Measurements from ENCODE around the gene ARPC5. TPM values are rescaled to one million over a fixed set of nuclear protein-coding genes. Genes with fewer than 3 reads are reported as not detected.

ARPC5 gene
- total and polyA plus RNA-seq, 2 of the 8 experiments (the other 6 are each of a cell fraction or from before 2014, with no cell fraction given), result 24.0 to 60.8 TPM

DNA sequence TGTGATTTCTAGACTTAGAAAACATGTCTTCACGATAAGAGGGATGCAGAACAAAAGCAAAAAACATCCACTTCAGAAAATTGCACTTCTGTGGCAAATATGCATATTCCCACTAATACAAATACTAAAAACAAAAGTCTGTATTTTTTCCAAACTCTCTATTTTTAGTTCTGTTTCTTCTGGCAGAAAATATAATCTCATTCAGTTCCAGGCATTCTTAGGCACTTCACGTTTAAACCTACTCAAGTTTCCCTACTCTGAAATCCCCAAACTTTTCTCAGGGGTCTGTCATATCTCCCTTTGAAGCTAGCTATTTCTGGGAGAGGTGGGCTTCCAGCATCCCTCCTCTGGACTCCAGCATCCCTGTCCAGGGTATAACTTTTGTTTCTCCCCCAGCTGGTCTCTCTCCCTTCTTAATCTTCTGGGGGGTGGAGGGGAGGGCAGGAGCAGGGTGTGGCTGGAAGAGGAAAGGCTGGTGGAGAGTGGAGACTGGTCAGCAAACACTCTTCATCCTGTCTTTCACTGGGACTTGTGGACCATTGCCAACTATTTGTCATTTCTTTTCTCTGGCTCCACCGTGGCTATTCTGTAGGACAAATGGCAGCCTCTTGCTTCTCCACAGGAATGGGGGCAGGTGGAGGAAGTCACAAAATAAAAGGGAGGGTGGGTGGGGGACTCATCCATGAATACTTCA, 25.7 kb downstream of the ARPC5 start:
- H2BK12ac ChIP-seq (ENCODE audit: low read depth, low read length), result no peak overlapping the region
- no peak overlapping the region for H4K8ac ChIP-seq (ENCODE audit: extremely low read depth, insufficient read depth, low read length)
- H3K27ac ChIP-seq (ENCODE audit: low read depth, low read length), result no peak overlapping the region
- H3K23ac ChIP-seq (ENCODE audit: insufficient read length), result no peak overlapping the region
- H3K36me3 ChIP-seq (ENCODE audit: control insufficient read depth in 2 of 4, insufficient read depth in 4 of 4, low read length in 3 of 4), result no peaks in the 10 kb centered on the region
- no peaks in the 10 kb centered on the region for H3K23me2 ChIP-seq (ENCODE audit: low read depth, low read length)
- H4K91ac ChIP-seq (replicated peaks; ENCODE audit: insufficient read length, low read length), result no peak overlapping the region
- H3K9ac ChIP-seq (replicated peaks in 1 of 4; ENCODE audit: extremely low read depth in 1 of 4, low read depth in 3 of 4, low read length in 3 of 4), result no peak overlapping the region
- no peak overlapping the region for H3K4ac ChIP-seq (replicated peaks; ENCODE audit: insufficient read length, low read depth, low read length)
- H3K56ac ChIP-seq (replicated peaks; ENCODE audit: insufficient read length, low read depth, low read length), result no peak overlapping the region
- H3K27me3 ChIP-seq (replicated peaks in 1 of 4; ENCODE audit: control insufficient read depth in 3 of 4, extremely low read depth in 1 of 4, insufficient read depth in 3 of 4, low read length in 3 of 4), result no peaks in the 10 kb centered on the region
- ChIA-PET CTCF (ENCODE audit: partially characterized antibody) (interaction anchor here (0.5 to 1.3 kb wide), 9 partner anchors 10 to 332 kb away, joined by 3 to 7 read pairs (median 3); no protein-coding TSS in a partner anchor), POLR2A (ENCODE audit: partially characterized antibody) (interaction anchor here (1.0 kb wide), 1 partner anchor 10 kb away, joined by 3 read pairs; no protein-coding TSS in a partner anchor)
- no peak overlapping the region for H4K5ac ChIP-seq (ENCODE audit: insufficient read length, low read depth, low read length)
- WGBS, 2 experiments (ENCODE audit: extremely low coverage in 1 of 2, insufficient coverage in 1 of 2, insufficient read length in 1 of 2, insufficient replicate concordance in 2 of 2, low coverage in 1 of 2, low lambda C conversion rate in 2 of 2, missing lambda C conversion rate in 1 of 2), result 88% methylated on average over 3 of the region's 3 CpGs; no CpG with 5 or more reads in 1 of the 2 experiments
- no peak overlapping the region for H2BK5ac ChIP-seq (ENCODE audit: low read depth, low read length)
- no peak overlapping the region for H2BK15ac ChIP-seq (ENCODE audit: low read length)
- no peaks in the 10 kb centered on the region for H4K20me1 ChIP-seq (replicated peaks in 1 of 2; ENCODE audit: control insufficient read depth in 1 of 2, insufficient read depth in 2 of 2, low read length in 2 of 2)
- H3K14ac ChIP-seq (ENCODE audit: insufficient read length), result no peak overlapping the region
- DNase-seq (ENCODE audit: low read depth in 1 of 2, low spot score in 2 of 2) (no peak), FAIRE-seq (no peak)
- no peak overlapping the region for H2AK5ac ChIP-seq (ENCODE audit: low read depth, low read length)
- H2BK120ac ChIP-seq (replicated peaks; ENCODE audit: low read depth, low read length), result no peak overlapping the region
- no peak overlapping the region for H3K4me3 ChIP-seq (ENCODE audit: extremely low read depth in 1 of 4, insufficient read depth in 2 of 4, low read depth in 3 of 4, low read length in 4 of 4)
- no peaks in the 10 kb centered on the region for H3K79me2 ChIP-seq (ENCODE audit: control insufficient read depth in 1 of 2, insufficient read depth in 2 of 2, low read length in 2 of 2)
- no peaks in the 10 kb centered on the region for H3K79me1 ChIP-seq (ENCODE audit: low read depth, low read length)
- H3K4me2 ChIP-seq (ENCODE audit: insufficient read depth in 1 of 2, low read depth in 2 of 2, low read length in 2 of 2), result no peak overlapping the region
- no peaks in the 10 kb centered on the region for H3K4me1 ChIP-seq (replicated peaks in 1 of 4; ENCODE audit: control insufficient read depth in 3 of 4, insufficient read depth in 4 of 4, low read length in 3 of 4)
- H3K18ac ChIP-seq (ENCODE audit: extremely low read depth, low read length), result no peak overlapping the region
- no peaks in the 10 kb centered on the region for H3K9me3 ChIP-seq (ENCODE audit: insufficient read depth in 2 of 2, low read depth in 1 of 2, low read length in 1 of 2)
- H2BK20ac ChIP-seq (ENCODE audit: low read length), result no peak overlapping the region
- no peak overlapping the region for H2AFZ ChIP-seq (ENCODE audit: low read length)
- TF ChIP-seq JUND (IDR thresholded peaks at IDR 0.05; ENCODE audit: low read length), result no peak
- TF ChIP-seq CTBP2 (IDR thresholded peaks at IDR 0.05; ENCODE audit: borderline replicate concordance, insufficient read depth, insufficient read length, low read length), result no peak
- TF ChIP-seq, protein P1, sequence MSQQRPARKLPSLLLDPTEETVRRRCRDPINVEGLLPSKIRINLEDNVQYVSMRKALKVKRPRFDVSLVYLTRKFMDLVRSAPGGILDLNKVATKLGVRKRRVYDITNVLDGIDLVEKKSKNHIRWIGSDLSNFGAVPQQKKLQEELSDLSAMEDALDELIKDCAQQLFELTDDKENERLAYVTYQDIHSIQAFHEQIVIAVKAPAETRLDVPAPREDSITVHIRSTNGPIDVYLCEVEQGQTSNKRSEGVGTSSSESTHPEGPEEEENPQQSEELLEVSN (IDR thresholded peaks at IDR 0.05), result no peak
- no peak for TF ChIP-seq ATF3 (IDR thresholded peaks at IDR 0.05; ENCODE audit: insufficient read depth, low read depth, low read length)
- no peak for TF ChIP-seq HDAC2 (IDR thresholded peaks at IDR 0.05; ENCODE audit: borderline replicate concordance in 1 of 2, low read depth in 2 of 2, low read length in 2 of 2)
- TF ChIP-seq TEAD4 (IDR thresholded peaks at IDR 0.05; ENCODE audit: low read depth, low read length), result no peak
- no peak for TF ChIP-seq POLR2A (IDR thresholded peaks at IDR 0.05; ENCODE audit: control extremely low read depth in 1 of 2, low read depth in 2 of 2, low read length in 2 of 2)
- no peak for TF ChIP-seq KDM1A (IDR thresholded peaks at IDR 0.05; ENCODE audit: borderline replicate concordance, low read length)
- TF ChIP-seq CHD1 (IDR thresholded peaks at IDR 0.05; ENCODE audit: low read depth, low read length), result no peak
- no peak for TF ChIP-seq MAFK (IDR thresholded peaks at IDR 0.05; ENCODE audit: low read depth, low read length)
- TF ChIP-seq BRCA1 (IDR thresholded peaks at IDR 0.05; ENCODE audit: low read depth, low read length), result no peak
- TF ChIP-seq RXRA (IDR thresholded peaks at IDR 0.05; ENCODE audit: insufficient read depth, low read depth, low read length), result no peak
